Subcutaneous abdominal adipose tissue (tissue), 5 donors: Measurements from ENCODE around the gene PLIN3.
A peak's percentile ranks its signal among the peaks of the same experiment; 100 is the strongest.
"Not testable (repeated sequence)": the region's sequence is repeated elsewhere in the genome, so short reads cannot be mapped to it uniquely, and the experiment has no call there.

Experiments
- H3K27ac ChIP-seq: one replicate; pipeline ENCODE4 v1.7.0; 2013; ENCODE audit warnings: low read depth, mild to moderate bottlenecking, inconsistent platforms, low read length, moderate library complexity
- H3K27me3 ChIP-seq, 5 donors: one replicate each; pipeline ENCODE4 v1.7.0; 2013; ENCODE audit warnings: low read length in 5 of 5, inconsistent platforms in 1 of 5; ENCODE audit not compliant: control insufficient read depth in 5 of 5, insufficient read depth in 4 of 5
- H3K36me3 ChIP-seq, 5 donors: one replicate each; pipeline ENCODE4 v1.7.0; 2013; ENCODE audit warnings: low read length in 5 of 5; ENCODE audit not compliant: control insufficient read depth in 5 of 5, insufficient read depth in 5 of 5
- H3K4me1 ChIP-seq, 5 donors: one replicate each; pipeline ENCODE4 v1.7.0; 2013; ENCODE audit warnings: low read length in 5 of 5, mild to moderate bottlenecking in 3 of 5, moderate library complexity in 1 of 5; ENCODE audit not compliant: control insufficient read depth in 5 of 5, insufficient read depth in 5 of 5
- H3K4me3 ChIP-seq, 5 donors: one replicate each; pipeline ENCODE4 v1.7.0; 2013; ENCODE audit warnings: low read length in 5 of 5, low read depth in 1 of 5
- H3K9ac ChIP-seq, 5 donors: one replicate each; pipeline ENCODE4 v1.7.0; 2013; ENCODE audit warnings: low read length in 5 of 5, mild to moderate bottlenecking in 4 of 5, moderate library complexity in 3 of 5
- H3K9me3 ChIP-seq, 5 donors: one replicate each; pipeline ENCODE4 v1.7.0; 2013; ENCODE audit warnings: low read length in 5 of 5; ENCODE audit not compliant: control insufficient read depth in 5 of 5
- donor health status: healthy.
- donor health status: healthy.
- donor health status: healthy.
- donor health status: healthy.
- donor health status: healthy.

Gene PLIN3

GRCh38 chr19:4831304-4831978 is 36.0 kb downstream of the PLIN3 start, which contains the start of gene TICAM1:
TICAM1 (minus strand) TSS chr19:4831712; CDS start chr19:4818377, 13,335 bp downstream.
- peak within 1 kb of the TSS; percentile 96 for H3K27ac ChIP-seq
- H3K36me3 ChIP-seq = no peaks in the 10 kb centered on the region
- H3K4me1 ChIP-seq = peaks cover 4 to 22% (median 19%) of the 10 kb centered on the region in 5 donors
- H3K9me3 ChIP-seq = no peaks in the 10 kb centered on the region
- H3K27me3 ChIP-seq = no peaks in the 10 kb centered on the region
- peak within 1 kb of the TSS; percentile 83 to 98 (median 97) for H3K9ac ChIP-seq
- H3K4me3 ChIP-seq = peak within 1 kb of the TSS; percentile 74 to 91 (median 85)

- Histone ChIP-seq H3K27ac (peak overlapping the region; percentile 96), H3K4me3 (peak overlapping the region; percentile 74 to 91 (median 85)), H3K9me3 (no peaks in the 10 kb centered on the region), H3K36me3 (no peaks in the 10 kb centered on the region), H3K4me1 (peaks cover 4 to 22% (median 19%) of the 10 kb centered on the region in 5 donors), H3K9ac (peak overlapping the region; percentile 83 to 98 (median 97)), H3K27me3 (no peaks in the 10 kb centered on the region)
These were observed 36.6 kb downstream of the PLIN3 start for GRCh38 chr19:4830768-4831265.

- H3K9ac ChIP-seq = peak overlapping the region; percentile 83 to 98 (median 97)
These were observed 37.1 kb downstream of the PLIN3 start for GRCh38 chr19:4830332-4830731.

GRCh38 chr19:4829001-4829712 is 38.3 kb downstream of the PLIN3 start:
- Histone ChIP-seq H3K9me3 (no peaks in the 10 kb centered on the region), H3K36me3 (no peaks in the 10 kb centered on the region), H3K27ac (peak overlapping the region; percentile 60), H3K4me3 (no peak overlapping the region), H3K4me1 (peaks cover 4 to 22% (median 19%) of the 10 kb centered on the region in 5 donors), H3K27me3 (no peaks in the 10 kb centered on the region), H3K9ac (no peak overlapping the region)

More at GRCh38 chr19:4830332-4830731, 37.1 kb downstream of the PLIN3 start:
- peak overlapping the region; percentile 74 to 91 (median 85) for H3K4me3 ChIP-seq
- H3K9me3 ChIP-seq = no peaks in the 10 kb centered on the region
- H3K27ac ChIP-seq = peak overlapping the region; percentile 96
- H3K36me3 ChIP-seq = no peaks in the 10 kb centered on the region
- peaks cover 4 to 22% (median 19%) of the 10 kb centered on the region in 5 donors for H3K4me1 ChIP-seq
- H3K27me3 ChIP-seq = no peaks in the 10 kb centered on the region

- no peak overlapping the region for H3K27ac ChIP-seq
- H3K36me3 ChIP-seq = peaks cover 0 to 14% (median 5%) of the 10 kb centered on the region in 5 donors
- no peak overlapping the region for H3K4me3 ChIP-seq
- no peaks in the 10 kb centered on the region for H3K9me3 ChIP-seq
- no peaks in the 10 kb centered on the region for H3K4me1 ChIP-seq
- no peak overlapping the region for H3K9ac ChIP-seq
- no peaks in the 10 kb centered on the region for H3K27me3 ChIP-seq
These were observed 43.9 kb downstream of the PLIN3 start for GRCh38 chr19:4823577-4823976.

- H3K27ac ChIP-seq, H3K27me3 ChIP-seq, H3K4me1 ChIP-seq, H3K9ac ChIP-seq, H3K4me3 ChIP-seq, H3K9me3 ChIP-seq: not testable (repeated sequence)
- peaks cover 0 to 26% (median 17%) of the 10 kb centered on the region in 5 donors for H3K36me3 ChIP-seq
These were observed 45.1 kb downstream of the PLIN3 start for GRCh38 chr19:4822354-4822753.

- H3K36me3 ChIP-seq = peaks cover 0 to 37% (median 27%) of the 10 kb centered on the region in 5 donors
These were observed 46.2 kb downstream of the PLIN3 start for GRCh38 chr19:4821265-4821664.

GRCh38 chr19:4817467-4818277 is 49.8 kb downstream of the PLIN3 start:
- Histone ChIP-seq H3K27ac (no peak overlapping the region), H3K9ac (no peak overlapping the region), H3K4me3 (no peak overlapping the region), H3K9me3 (no peaks in the 10 kb centered on the region), H3K36me3 (peaks cover 0 to 35% (median 28%) of the 10 kb centered on the region in 5 donors), H3K4me1 (peaks cover 3 to 19% (median 15%) of the 10 kb centered on the region in 5 donors), H3K27me3 (no peaks in the 10 kb centered on the region)

More at GRCh38 chr19:4821265-4821664, 46.2 kb downstream of the PLIN3 start:
- H3K9me3 ChIP-seq = no peaks in the 10 kb centered on the region
- H3K27me3 ChIP-seq = no peaks in the 10 kb centered on the region
- H3K4me3 ChIP-seq = no peak overlapping the region
- no peak overlapping the region for H3K27ac ChIP-seq
- H3K9ac ChIP-seq = no peak overlapping the region
- no peaks in the 10 kb centered on the region for H3K4me1 ChIP-seq

- H3K27me3 ChIP-seq = no peaks in the 10 kb centered on the region
- H3K9me3 ChIP-seq = no peaks in the 10 kb centered on the region
- H3K27ac ChIP-seq = no peak overlapping the region
- no peak overlapping the region for H3K4me3 ChIP-seq
- H3K9ac ChIP-seq = no peak overlapping the region
- H3K36me3 ChIP-seq = peaks cover 0 to 35% (median 28%) of the 10 kb centered on the region in 5 donors
- H3K4me1 ChIP-seq = peaks cover 3 to 24% (median 15%) of the 10 kb centered on the region in 5 donors
These were observed 50.6 kb downstream of the PLIN3 start for GRCh38 chr19:4816950-4817278.
